Lung (tissue), 12 donors: ENCODE measurements around the gene GRIK2. TPM values are rescaled to one million over a fixed set of nuclear protein-coding genes. Genes with fewer than 3 reads are reported as not detected.

Experiments
- ATAC-seq: fragments of 200-7000 bp; cut with Tn5 transposase; one replicate; pipeline ENCODE4 v1.9.1; 2020; ENCODE audit warnings: moderate number of reproducible peaks; ENCODE audit not compliant: insufficient read depth, low FRiP score
- DNase-seq, 3 donors: peaks; one replicate each; pipeline ENCODE4 v3.0.0-alpha.2; 2013 to 2017
- H3K27ac ChIP-seq, 2 donors: one replicate each; pipeline ENCODE4 v1.5.1; 2013; ENCODE audit warnings: mild to moderate bottlenecking in 2 of 2, moderate library complexity in 2 of 2, control low read depth in 1 of 2, inconsistent platforms in 1 of 2, low read depth in 1 of 2, low read length in 1 of 2
- H3K27me3 ChIP-seq, 3 donors: one replicate each; pipeline ENCODE4 v1.5.1; 2013; ENCODE audit warnings: low read length in 2 of 3; ENCODE audit not compliant: control insufficient read depth in 3 of 3, insufficient read depth in 3 of 3
- H3K36me3 ChIP-seq, 4 donors: one replicate each; pipeline ENCODE4 v1.5.1; 2013; ENCODE audit warnings: low read length in 4 of 4, mild to moderate bottlenecking in 1 of 4, moderate library complexity in 1 of 4; ENCODE audit not compliant: control insufficient read depth in 4 of 4, insufficient read depth in 4 of 4
- H3K4me1 ChIP-seq, 5 donors: one replicate each; pipeline ENCODE4 v1.5.1; 2013; ENCODE audit warnings: low read length in 5 of 5, mild to moderate bottlenecking in 2 of 5, moderate library complexity in 1 of 5; ENCODE audit not compliant: control insufficient read depth in 5 of 5, insufficient read depth in 5 of 5
- H3K4me3 ChIP-seq: one replicate; pipeline ENCODE4 v1.5.1; 2013; ENCODE audit warnings: mild to moderate bottlenecking, control low read depth, moderate library complexity
- H3K9ac ChIP-seq, 2 donors: one replicate each; pipeline ENCODE4 v1.5.1; 2013; ENCODE audit warnings: low read length in 2 of 2, control low read depth in 1 of 2; ENCODE audit not compliant: insufficient read depth in 1 of 2
- H3K9me3 ChIP-seq, 4 donors: one replicate each; pipeline ENCODE4 v1.5.1; 2013; ENCODE audit warnings: low read length in 3 of 4, mild to moderate bottlenecking in 1 of 4, moderate library complexity in 1 of 4; ENCODE audit not compliant: control insufficient read depth in 4 of 4, insufficient read depth in 3 of 4
- WGBS, 2 donors: extraction: QIAGEN DNeasy Blood & Tissue Kit; methylation state at CpG; one replicate each; pipeline ENCODE4 v1.1.7; 2013; 5-methylcytosine and 5-hydroxymethylcytosine counted together
- polyA plus RNA-seq, 2 donors: library from polyadenylated mRNA; stranded (reverse); fragments of 200-250 nt; gene quantifications; one replicate each; pipeline ENCODE4 v1.2.1, GENCODE V29; 2013
- total RNA-seq, 2 donors: library from RNA; depleted of rRNA in 1 of 2; stranded (reverse); fragments of >200 nt in 1 of 2; gene quantifications; one replicate each; pipeline ENCODE4 v1.2.1, GENCODE V29; 2014 to 2021
- TF ChIP-seq, protein P1 (sequence below): IDR thresholded peaks from 2 replicates; pipeline ENCODE4 v1.5.1; 2012; ENCODE audit warnings: mild to moderate bottlenecking; ENCODE audit errors: control extremely low read depth, extremely low read depth
- donor health status: control.
- donor health status: control.
- donor health status: Bipolar disorder and iron deficiency.
- donor health status: healthy.
- donor health status: DM: yes; HTN: yes; CAD: no.

GRIK2 gene
- total and polyA plus RNA-seq, 4 donors: 0.09 to 5.1 (median 0.67) TPM

DNA sequence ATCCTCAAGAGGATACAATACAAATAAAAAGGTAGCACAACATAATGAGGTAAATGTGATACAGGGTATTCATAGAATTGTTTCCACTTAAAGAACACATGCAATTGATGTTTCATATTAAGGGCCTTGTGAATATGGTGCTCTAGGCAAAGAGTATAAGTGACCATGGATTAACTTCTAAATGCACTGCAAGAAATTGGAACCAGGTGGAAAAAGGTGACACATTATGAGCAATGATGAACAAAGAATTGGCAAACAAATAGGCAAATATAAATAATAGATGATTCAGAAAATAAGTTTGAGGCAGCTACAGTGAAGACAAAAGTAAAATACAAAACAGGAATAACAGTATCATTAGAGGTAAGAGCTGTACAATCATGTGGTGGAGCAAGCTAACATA lies 192.0 kb downstream of the GRIK2 start:
- no peak for DNase-seq
- no peak overlapping the region for H3K9ac ChIP-seq
- no peak overlapping the region for H3K27ac ChIP-seq
- H3K4me3 ChIP-seq: no peak overlapping the region
- H3K36me3 ChIP-seq: no peaks in the 10 kb centered on the region
- TF ChIP-seq, protein P1, sequence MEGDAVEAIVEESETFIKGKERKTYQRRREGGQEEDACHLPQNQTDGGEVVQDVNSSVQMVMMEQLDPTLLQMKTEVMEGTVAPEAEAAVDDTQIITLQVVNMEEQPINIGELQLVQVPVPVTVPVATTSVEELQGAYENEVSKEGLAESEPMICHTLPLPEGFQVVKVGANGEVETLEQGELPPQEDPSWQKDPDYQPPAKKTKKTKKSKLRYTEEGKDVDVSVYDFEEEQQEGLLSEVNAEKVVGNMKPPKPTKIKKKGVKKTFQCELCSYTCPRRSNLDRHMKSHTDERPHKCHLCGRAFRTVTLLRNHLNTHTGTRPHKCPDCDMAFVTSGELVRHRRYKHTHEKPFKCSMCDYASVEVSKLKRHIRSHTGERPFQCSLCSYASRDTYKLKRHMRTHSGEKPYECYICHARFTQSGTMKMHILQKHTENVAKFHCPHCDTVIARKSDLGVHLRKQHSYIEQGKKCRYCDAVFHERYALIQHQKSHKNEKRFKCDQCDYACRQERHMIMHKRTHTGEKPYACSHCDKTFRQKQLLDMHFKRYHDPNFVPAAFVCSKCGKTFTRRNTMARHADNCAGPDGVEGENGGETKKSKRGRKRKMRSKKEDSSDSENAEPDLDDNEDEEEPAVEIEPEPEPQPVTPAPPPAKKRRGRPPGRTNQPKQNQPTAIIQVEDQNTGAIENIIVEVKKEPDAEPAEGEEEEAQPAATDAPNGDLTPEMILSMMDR: no peak
- H3K4me1 ChIP-seq: peaks cover 0 to 4% (median 0%) of the 10 kb centered on the region in 5 donors
- H3K9me3 ChIP-seq: no peaks in the 10 kb centered on the region
- ATAC-seq: no peak
- no peaks in the 10 kb centered on the region for H3K27me3 ChIP-seq

DNA sequence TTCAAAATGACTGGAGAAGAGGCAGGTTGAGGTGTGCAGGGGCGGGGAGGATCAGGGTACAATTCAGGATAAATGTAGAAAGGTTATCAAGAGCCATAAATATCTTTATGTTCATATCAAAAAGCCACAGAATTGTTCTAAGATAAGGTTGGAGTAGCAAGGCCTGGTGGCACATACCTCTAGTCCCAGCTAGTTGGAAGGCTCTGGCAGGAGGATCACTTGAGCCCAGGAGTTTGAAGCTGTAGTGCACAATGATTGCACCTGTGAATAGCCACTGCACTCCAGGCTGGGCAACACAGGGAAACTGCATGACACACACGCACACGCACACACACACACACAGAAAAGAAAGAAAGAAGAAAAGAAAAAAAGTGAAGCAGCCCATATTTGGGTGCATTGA lies 194.8 kb downstream of the GRIK2 start:
- peaks cover 0 to 4% (median 0%) of the 10 kb centered on the region in 5 donors for H3K4me1 ChIP-seq
- no peaks in the 10 kb centered on the region for H3K27me3 ChIP-seq
- WGBS, 2 donors: 77 to 78% methylated on average over 3 of the region's 3 CpGs
- no peak overlapping the region for H3K27ac ChIP-seq
- TF ChIP-seq, protein P1: no peak
- H3K36me3 ChIP-seq: no peaks in the 10 kb centered on the region
- DNase-seq (no peak), ATAC-seq (no peak)
- H3K9me3 ChIP-seq: no peaks in the 10 kb centered on the region
- no peak overlapping the region for H3K4me3 ChIP-seq
- no peak overlapping the region for H3K9ac ChIP-seq

DNA sequence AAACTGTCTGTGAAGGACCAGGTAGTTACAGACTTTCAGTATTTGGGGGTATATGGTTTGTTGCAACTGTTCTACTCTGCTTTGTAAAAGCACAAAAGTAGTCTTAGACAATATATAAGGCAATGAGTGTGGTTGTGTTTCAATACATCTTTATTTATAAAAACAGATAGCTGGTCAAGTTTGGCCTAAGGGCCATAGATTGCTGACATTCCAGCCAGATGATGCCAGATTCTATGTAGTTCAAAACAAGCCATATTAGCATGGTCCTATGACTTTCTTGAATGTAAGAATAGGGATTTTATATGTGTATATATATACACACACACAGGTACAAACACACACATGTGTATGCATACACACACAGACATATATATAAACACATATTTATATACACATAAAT lies 201.8 kb downstream of the GRIK2 start:
- TF ChIP-seq, protein P1: no peak
- Histone ChIP-seq H3K9me3 (no peaks in the 10 kb centered on the region), H3K9ac (no peak overlapping the region), H3K4me3 (no peak overlapping the region), H3K36me3 (no peaks in the 10 kb centered on the region), H3K27me3 (no peaks in the 10 kb centered on the region), H3K27ac (no peak overlapping the region), H3K4me1 (no peaks in the 10 kb centered on the region)
- DNase-seq (no peak), ATAC-seq (no peak)

DNA sequence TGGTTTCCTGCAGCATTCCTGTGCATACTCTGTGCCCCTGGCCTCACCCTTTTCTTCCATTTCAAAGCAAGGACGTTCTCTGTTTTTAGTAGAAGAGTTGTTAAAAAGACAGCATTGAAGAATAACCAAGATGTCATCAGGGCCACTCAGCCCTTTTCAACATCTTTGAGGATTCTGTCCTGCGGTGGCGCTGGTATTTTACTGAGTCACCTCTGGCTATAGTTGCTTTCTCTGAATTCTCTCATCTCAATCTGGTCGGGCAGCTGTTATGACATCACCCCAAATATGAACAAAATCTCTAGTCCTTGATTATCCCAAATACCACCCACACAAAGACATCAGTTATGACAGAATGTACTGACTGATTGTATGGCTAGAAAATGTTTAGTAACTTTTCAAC lies 204.2 kb downstream of the GRIK2 start:
- no peak for ATAC-seq
- 64 to 71% methylated on average over 4 of the region's 4 CpGs for WGBS, 2 donors

More for the DNA sequence above, 204.2 kb downstream of the GRIK2 start:
- Histone ChIP-seq H3K27me3 (no peaks in the 10 kb centered on the region), H3K36me3 (no peaks in the 10 kb centered on the region), H3K4me1 (no peaks in the 10 kb centered on the region), H3K9ac (no peak overlapping the region), H3K27ac (no peak overlapping the region), H3K9me3 (no peaks in the 10 kb centered on the region), H3K4me3 (no peak overlapping the region)
- no peak for DNase-seq
- TF ChIP-seq, protein P1: no peak
